Colonic mucosa (tissue), 4 donors: ENCODE measurements around the gene FOXP4. TPM values are rescaled to one million over a fixed set of nuclear protein-coding genes. Genes with fewer than 3 reads are reported as not detected.

Source experiments
- DNase-seq: peaks from one replicate; pipeline ENCODE4 v3.0.0-alpha.2; 2020
- H3K27ac ChIP-seq: fragments of 200-600 bp; one replicate; pipeline ENCODE4 v1.8.0; 2021
- H3K27me3 ChIP-seq: fragments of 200-600 bp; one replicate; pipeline ENCODE4 v1.8.0; 2021
- H3K36me3 ChIP-seq: fragments of 200-600 bp; one replicate; pipeline ENCODE4 v1.8.0; 2021
- H3K4me1 ChIP-seq: fragments of 200-600 bp; one replicate; pipeline ENCODE4 v1.8.0; 2021; ENCODE audit warnings: mild to moderate bottlenecking
- H3K4me3 ChIP-seq: fragments of 200-600 bp; one replicate; pipeline ENCODE4 v1.8.0; 2021
- H3K9ac ChIP-seq, 2 donors: one replicate each; pipeline ENCODE4 v1.7.0; 2013; ENCODE audit warnings: control low read depth in 2 of 2, low read depth in 2 of 2, low read length in 2 of 2
- H3K9me3 ChIP-seq: fragments of 200-600 bp; one replicate; pipeline ENCODE4 v1.8.0; 2021
- intact Hi-C: fragments of 100-400 bp; cut with DNase I; formaldehyde crosslinking; loops from one replicate; pipeline ENCODE4 v1.14.1; 2022
- total RNA-seq, 2 donors: library from RNA; stranded (reverse); fragmentation: NEBNext Ultra II Directional in 1 of 2; extraction: Animal tissue kit (Norgen Biotek cat#: 25700) in 1 of 2; gene quantifications; one replicate each; pipeline ENCODE4 v1.2.1, GENCODE V29; 2021
- TF ChIP-seq, protein P1 (sequence below): fragments of 200-600 bp; IDR thresholded peaks from one replicate; pipeline ENCODE4 v1.8.0; 2022; ENCODE audit warnings: antibody characterized with exemption, mild to moderate bottlenecking
- donor health status: healthy.
- donor health status: DM: no; HTN: no; CAD: no.
- donor health status: DM: no; HTN: no; CAD: no.

Gene FOXP4
- total RNA-seq, 2 donors from 2014 or later: 33.6 to 50.4 TPM

DNA sequence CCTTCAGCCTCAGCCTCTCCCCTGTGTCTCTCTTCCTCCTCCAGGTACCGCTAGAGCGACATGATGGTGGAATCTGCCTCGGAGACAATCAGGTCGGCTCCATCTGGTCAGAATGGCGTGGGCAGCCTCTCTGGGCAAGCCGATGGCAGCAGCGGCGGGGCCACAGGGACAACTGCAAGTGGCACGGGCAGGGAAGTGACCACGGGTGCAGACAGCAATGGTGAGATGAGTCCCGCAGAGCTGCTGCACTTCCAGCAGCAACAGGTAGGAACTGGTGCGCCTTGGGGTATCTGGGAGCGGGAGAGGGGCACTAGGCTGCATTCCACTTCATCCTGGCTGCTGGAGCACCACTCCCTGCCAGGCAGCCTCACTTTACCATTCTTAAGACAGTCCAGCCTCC lies 19.5 kb downstream of the FOXP4 start:
- Histone ChIP-seq H3K4me3 (no peak overlapping the region), H3K27ac (no peak overlapping the region), H3K9ac (no peak overlapping the region), H3K9me3 (no peaks in the 10 kb centered on the region), H3K27me3 (no peaks in the 10 kb centered on the region), H3K36me3 (no peaks in the 10 kb centered on the region), H3K4me1 (no peaks in the 10 kb centered on the region)
- no peak for DNase-seq
- intact Hi-C loops: no loop called here
- TF ChIP-seq, protein P1, sequence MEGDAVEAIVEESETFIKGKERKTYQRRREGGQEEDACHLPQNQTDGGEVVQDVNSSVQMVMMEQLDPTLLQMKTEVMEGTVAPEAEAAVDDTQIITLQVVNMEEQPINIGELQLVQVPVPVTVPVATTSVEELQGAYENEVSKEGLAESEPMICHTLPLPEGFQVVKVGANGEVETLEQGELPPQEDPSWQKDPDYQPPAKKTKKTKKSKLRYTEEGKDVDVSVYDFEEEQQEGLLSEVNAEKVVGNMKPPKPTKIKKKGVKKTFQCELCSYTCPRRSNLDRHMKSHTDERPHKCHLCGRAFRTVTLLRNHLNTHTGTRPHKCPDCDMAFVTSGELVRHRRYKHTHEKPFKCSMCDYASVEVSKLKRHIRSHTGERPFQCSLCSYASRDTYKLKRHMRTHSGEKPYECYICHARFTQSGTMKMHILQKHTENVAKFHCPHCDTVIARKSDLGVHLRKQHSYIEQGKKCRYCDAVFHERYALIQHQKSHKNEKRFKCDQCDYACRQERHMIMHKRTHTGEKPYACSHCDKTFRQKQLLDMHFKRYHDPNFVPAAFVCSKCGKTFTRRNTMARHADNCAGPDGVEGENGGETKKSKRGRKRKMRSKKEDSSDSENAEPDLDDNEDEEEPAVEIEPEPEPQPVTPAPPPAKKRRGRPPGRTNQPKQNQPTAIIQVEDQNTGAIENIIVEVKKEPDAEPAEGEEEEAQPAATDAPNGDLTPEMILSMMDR: no peak

GRCh38 chr6:41566961-41567360 lies 20.8 kb downstream of the FOXP4 start:
- no peak overlapping the region for H3K27ac ChIP-seq
- TF ChIP-seq, protein P1: no peak
- H3K4me1 ChIP-seq: no peaks in the 10 kb centered on the region
- no peaks in the 10 kb centered on the region for H3K9me3 ChIP-seq
- intact Hi-C loops: no loop called here
- no peak for DNase-seq
- H3K27me3 ChIP-seq: no peaks in the 10 kb centered on the region
- no peaks in the 10 kb centered on the region for H3K36me3 ChIP-seq
- no peak overlapping the region for H3K9ac ChIP-seq
- no peak overlapping the region for H3K4me3 ChIP-seq

DNA sequence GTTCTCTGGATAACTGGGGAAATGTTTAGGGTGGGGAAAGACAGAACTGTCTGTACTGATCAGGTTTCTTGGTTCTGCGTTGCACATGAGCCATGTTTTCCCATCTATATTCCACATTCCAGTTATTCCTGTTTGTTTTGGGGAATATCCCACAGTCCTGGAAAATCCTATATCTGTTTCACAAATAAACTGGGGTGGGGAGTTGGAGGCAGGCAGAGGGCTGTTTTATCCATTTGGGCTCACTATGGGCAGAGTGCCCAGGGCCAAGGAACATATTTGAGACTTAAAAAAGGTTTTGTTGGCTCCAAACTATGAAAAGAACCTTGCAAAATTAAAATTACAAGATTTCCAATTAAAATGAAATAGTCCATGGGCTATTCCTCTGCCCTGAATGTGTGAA lies 21.5 kb downstream of the FOXP4 start:
- Histone ChIP-seq H3K9ac (no peak overlapping the region), H3K9me3 (no peaks in the 10 kb centered on the region), H3K36me3 (no peaks in the 10 kb centered on the region), H3K27me3 (no peaks in the 10 kb centered on the region), H3K4me1 (no peaks in the 10 kb centered on the region), H3K27ac (no peak overlapping the region), H3K4me3 (no peak overlapping the region)
- intact Hi-C loops: no loop called here
- TF ChIP-seq, protein P1: no peak
- DNase-seq: no peak

- no peak overlapping the region for H3K9ac ChIP-seq
- H3K9me3 ChIP-seq: no peaks in the 10 kb centered on the region
- intact Hi-C loops: no loop called here
- no peaks in the 10 kb centered on the region for H3K27me3 ChIP-seq
- H3K4me3 ChIP-seq: no peak overlapping the region
- DNase-seq: no peak
- TF ChIP-seq, protein P1: no peak
- H3K4me1 ChIP-seq: no peaks in the 10 kb centered on the region
- no peaks in the 10 kb centered on the region for H3K36me3 ChIP-seq
- H3K27ac ChIP-seq: no peak overlapping the region
Measured at GRCh38 chr6:41568202-41568584, 22.0 kb downstream of the FOXP4 start.

DNA sequence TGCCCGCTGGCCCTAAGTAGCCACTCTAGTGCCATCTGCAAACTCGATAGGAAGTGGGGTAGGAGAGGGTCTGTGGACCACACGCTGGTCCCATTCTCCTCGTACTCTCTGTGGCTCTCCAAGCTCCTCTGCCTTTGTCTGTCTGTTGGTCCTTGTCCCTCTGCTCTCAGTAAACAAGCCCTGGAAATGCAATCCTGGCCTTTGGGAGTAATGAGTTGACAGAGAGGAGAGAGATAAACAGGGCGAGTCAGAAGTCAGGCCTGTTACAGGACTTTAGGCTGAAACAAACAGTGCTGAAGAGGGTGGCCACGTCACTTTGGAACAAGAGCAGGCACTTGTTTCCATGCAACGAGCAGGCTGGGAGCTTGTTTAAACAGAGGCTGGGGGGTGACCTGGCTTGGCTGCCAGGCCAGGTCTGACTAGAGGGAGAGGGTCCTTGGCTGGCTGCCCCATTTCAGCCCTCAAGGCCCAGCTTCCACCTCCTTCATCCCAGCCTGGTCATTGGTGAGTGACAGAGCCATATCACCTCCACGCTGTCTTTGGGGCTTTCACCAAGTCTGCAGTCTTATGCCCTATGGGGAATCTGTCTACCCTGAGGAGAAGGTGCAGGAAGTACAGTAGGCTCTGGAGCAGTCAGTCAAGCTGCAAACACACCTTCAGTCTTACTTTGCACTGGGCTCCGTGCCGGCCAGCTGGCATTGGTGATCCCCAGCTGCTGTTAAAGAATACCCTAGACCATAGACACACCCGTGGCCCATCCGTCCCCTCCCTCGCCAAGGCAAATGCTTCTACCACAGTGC lies 22.6 kb downstream of the FOXP4 start:
- DNase-seq: no peak
- no peaks in the 10 kb centered on the region for H3K36me3 ChIP-seq
- no peaks in the 10 kb centered on the region for H3K9me3 ChIP-seq
- no peaks in the 10 kb centered on the region for H3K27me3 ChIP-seq
- H3K27ac ChIP-seq: no peak overlapping the region
- H3K4me1 ChIP-seq: no peaks in the 10 kb centered on the region
- TF ChIP-seq, protein P1: no peak
- intact Hi-C loops: no loop called here
- no peak overlapping the region for H3K4me3 ChIP-seq
- H3K9ac ChIP-seq: no peak overlapping the region
